ENCODE data around the gene OSBP2.

- TF ChIP-seq CTCF (IDR thresholded peaks at IDR 0.05) (no peak), POLR2AphosphoS5 (IDR thresholded peaks at IDR 0.05) (no peak), POLR2A (IDR thresholded peaks at IDR 0.05) (no peak), EP300 (IDR thresholded peaks at IDR 0.05) (no peak)
These were observed 23.8 kb downstream of the OSBP2 start for GRCh38 chr22:30718491-30718890.
